ENCODE results near the gene RIMS4. TPM values are rescaled to one million over a fixed set of nuclear protein-coding genes. Genes with fewer than 3 reads are reported as not detected.

Gene RIMS4
- total RNA-seq, 1 donor from 2014 or later, result not detected

DNA sequence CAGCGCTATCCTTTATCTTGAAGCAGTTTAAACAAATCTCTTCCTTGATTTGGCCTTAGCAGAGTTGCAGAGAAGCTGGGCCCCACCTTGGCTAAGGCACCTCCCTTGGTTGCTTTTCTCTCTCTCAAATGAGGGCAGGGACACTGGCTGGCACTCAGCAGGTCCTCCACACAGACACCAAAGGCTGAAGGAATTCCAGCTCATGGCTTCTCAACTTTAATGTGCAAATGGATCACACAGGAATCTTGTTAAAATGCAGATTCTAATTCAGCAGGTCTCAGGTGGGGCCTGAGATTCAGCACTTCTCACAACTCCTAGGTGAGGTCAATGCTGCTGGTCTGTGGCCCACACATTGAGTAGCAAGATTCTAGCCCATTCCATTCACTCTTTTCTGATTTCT, 25.7 kb downstream of the RIMS4 start:
- no peak overlapping the region for H3K4me3 ChIP-seq (ENCODE audit: low read depth, low read length)
- no peaks in the 10 kb centered on the region for H3K27me3 ChIP-seq (ENCODE audit: control insufficient read depth, insufficient read depth, low read length)
- no peak for DNase-seq (ENCODE audit: low read depth)
- TF ChIP-seq, protein P1, sequence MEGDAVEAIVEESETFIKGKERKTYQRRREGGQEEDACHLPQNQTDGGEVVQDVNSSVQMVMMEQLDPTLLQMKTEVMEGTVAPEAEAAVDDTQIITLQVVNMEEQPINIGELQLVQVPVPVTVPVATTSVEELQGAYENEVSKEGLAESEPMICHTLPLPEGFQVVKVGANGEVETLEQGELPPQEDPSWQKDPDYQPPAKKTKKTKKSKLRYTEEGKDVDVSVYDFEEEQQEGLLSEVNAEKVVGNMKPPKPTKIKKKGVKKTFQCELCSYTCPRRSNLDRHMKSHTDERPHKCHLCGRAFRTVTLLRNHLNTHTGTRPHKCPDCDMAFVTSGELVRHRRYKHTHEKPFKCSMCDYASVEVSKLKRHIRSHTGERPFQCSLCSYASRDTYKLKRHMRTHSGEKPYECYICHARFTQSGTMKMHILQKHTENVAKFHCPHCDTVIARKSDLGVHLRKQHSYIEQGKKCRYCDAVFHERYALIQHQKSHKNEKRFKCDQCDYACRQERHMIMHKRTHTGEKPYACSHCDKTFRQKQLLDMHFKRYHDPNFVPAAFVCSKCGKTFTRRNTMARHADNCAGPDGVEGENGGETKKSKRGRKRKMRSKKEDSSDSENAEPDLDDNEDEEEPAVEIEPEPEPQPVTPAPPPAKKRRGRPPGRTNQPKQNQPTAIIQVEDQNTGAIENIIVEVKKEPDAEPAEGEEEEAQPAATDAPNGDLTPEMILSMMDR (IDR thresholded peaks at IDR 0.05; ENCODE audit: insufficient read depth, low read length, poor library complexity, severe bottlenecking), result no peak
- H3K36me3 ChIP-seq (ENCODE audit: control insufficient read depth, insufficient read depth, low read length), result no peaks in the 10 kb centered on the region

DNA sequence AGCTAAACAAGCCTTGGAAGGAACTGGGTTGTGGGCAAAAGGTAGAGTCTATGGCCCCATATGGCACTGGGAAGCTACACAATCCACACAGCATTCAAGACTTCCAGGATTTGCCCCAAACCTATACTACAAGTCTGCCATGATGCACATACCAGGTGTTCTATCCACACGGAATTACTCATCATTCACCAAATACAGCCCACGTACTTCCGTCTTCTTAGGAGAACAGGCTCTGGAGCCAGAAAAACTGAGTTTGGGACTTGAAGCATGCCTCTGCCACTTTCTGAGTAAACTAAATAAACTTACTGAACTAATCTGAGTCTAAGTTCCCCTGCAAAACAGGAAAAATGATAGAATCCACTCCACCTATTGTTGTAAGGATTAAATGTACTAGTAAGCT, 28.6 kb downstream of the RIMS4 start:
- no peak for DNase-seq (ENCODE audit: low read depth)
- Histone ChIP-seq H3K27me3 (ENCODE audit: control insufficient read depth, insufficient read depth, low read length) (no peaks in the 10 kb centered on the region), H3K4me3 (ENCODE audit: low read depth, low read length) (no peak overlapping the region), H3K36me3 (ENCODE audit: control insufficient read depth, insufficient read depth, low read length) (no peaks in the 10 kb centered on the region)
- TF ChIP-seq, protein P1 (IDR thresholded peaks at IDR 0.05; ENCODE audit: insufficient read depth, low read length, poor library complexity, severe bottlenecking), result no peak

GRCh38 chr20:44781118-44781517, 29.2 kb downstream of the RIMS4 start:
- H3K36me3 ChIP-seq (ENCODE audit: control insufficient read depth, insufficient read depth, low read length), result no peaks in the 10 kb centered on the region
- H3K4me3 ChIP-seq (ENCODE audit: low read depth, low read length), result no peak overlapping the region
- TF ChIP-seq, protein P1 (IDR thresholded peaks at IDR 0.05; ENCODE audit: insufficient read depth, low read length, poor library complexity, severe bottlenecking), result no peak
- no peak for DNase-seq (ENCODE audit: low read depth)
- H3K27me3 ChIP-seq (ENCODE audit: control insufficient read depth, insufficient read depth, low read length), result no peaks in the 10 kb centered on the region

GRCh38 chr20:44780226-44780625, 30.1 kb downstream of the RIMS4 start:
- DNase-seq (ENCODE audit: low read depth), result peak; percentile 18
- H3K36me3 ChIP-seq (ENCODE audit: control insufficient read depth, insufficient read depth, low read length), result no peaks in the 10 kb centered on the region
- no peaks in the 10 kb centered on the region for H3K27me3 ChIP-seq (ENCODE audit: control insufficient read depth, insufficient read depth, low read length)
- TF ChIP-seq, protein P1 (IDR thresholded peaks at IDR 0.05; ENCODE audit: insufficient read depth, low read length, poor library complexity, severe bottlenecking), result no peak
- H3K4me3 ChIP-seq (ENCODE audit: low read depth, low read length), result no peak overlapping the region

DNA sequence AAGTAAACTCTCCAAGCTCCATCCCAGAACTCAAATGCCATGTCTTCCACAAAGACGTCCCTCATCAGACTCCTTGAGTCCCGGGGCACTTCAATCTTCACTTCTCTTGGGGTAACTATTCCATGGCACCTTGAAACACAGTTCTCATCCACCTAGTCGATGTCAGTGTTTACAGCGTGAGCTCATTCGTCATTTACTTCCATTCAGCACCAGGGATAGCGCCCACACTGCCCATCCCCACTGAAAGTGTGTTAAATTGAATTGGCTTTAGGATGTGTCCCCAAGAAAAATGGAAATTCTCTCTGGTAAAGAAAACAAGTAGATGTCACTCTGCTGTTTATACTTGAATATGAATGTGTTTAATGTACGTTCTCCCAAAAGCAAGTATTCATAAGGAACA, 33.4 kb downstream of the RIMS4 start:
- H3K27me3 ChIP-seq (ENCODE audit: control insufficient read depth, insufficient read depth, low read length), result no peaks in the 10 kb centered on the region
- DNase-seq (ENCODE audit: low read depth), result no peak
- H3K36me3 ChIP-seq (ENCODE audit: control insufficient read depth, insufficient read depth, low read length), result no peaks in the 10 kb centered on the region
- H3K4me3 ChIP-seq (ENCODE audit: low read depth, low read length), result no peak overlapping the region
- TF ChIP-seq, protein P1 (IDR thresholded peaks at IDR 0.05; ENCODE audit: insufficient read depth, low read length, poor library complexity, severe bottlenecking), result no peak

DNA sequence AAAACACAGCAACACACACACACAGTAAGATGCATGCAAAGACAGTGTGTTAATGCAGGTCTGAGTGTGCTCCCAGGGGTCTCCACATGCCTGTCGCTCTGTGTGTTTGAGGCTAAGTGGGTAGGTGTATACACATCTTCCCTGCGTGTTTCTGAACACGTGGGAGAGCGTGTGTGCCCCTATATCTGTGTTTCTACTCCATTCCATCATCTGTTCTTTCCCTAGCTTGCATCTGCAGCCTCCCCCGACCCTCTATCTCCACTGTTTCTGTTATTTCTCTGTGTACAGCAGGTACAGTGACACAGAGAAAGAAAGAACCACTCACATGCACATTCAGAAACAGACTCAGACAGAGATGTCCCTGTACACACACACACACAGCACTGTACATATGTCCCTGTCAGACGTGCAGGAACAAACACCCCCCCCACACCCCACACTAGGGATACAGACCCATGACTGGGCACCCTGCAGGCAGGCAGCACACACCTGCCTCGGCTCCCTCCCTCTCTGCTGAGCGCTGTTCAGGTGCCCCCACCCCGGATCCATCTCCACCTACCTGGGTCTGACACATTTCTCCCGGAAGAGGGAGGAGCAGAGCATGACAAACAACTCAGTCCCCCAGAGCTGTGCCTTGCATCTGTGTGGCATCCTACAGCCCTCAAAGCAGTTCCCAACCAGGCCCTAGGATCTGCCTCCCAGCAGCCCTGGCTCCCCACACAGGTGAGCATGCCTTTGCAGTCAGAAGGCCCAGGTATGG, 37.1 kb downstream of the RIMS4 start:
- H3K27me3 ChIP-seq (ENCODE audit: control insufficient read depth, insufficient read depth, low read length), result peaks cover 11% of the 10 kb centered on the region
- DNase-seq (ENCODE audit: low read depth), result no peak

More for the DNA sequence above, 37.1 kb downstream of the RIMS4 start:
- TF ChIP-seq, protein P1 (IDR thresholded peaks at IDR 0.05; ENCODE audit: insufficient read depth, low read length, poor library complexity, severe bottlenecking), result no peak
- H3K4me3 ChIP-seq (ENCODE audit: low read depth, low read length), result no peak overlapping the region
- H3K36me3 ChIP-seq (ENCODE audit: control insufficient read depth, insufficient read depth, low read length), result no peaks in the 10 kb centered on the region

Data from kidney epithelial cell (primary cell).